Thyroid gland (tissue), 4 donors: ENCODE data around the gene STK24. TPM values are rescaled to one million over a fixed set of nuclear protein-coding genes. Genes with fewer than 3 reads are reported as not detected.
A peak's percentile ranks its signal among the peaks of the same experiment; 100 is the strongest.

ENCODE experiments used
- DNase-seq, 2 donors: peaks; one replicate each; pipeline ENCODE4 v3.0.0-alpha.2; 2019
- H3K27ac ChIP-seq, 3 donors: fragments of 200-600 bp; sonication (generic); 1 replicate in 2 of 3; 2 replicates in 1 of 3; pipeline ENCODE4 v1.5.1; 2016 to 2019; ENCODE audit warnings: mild to moderate bottlenecking in 1 of 3, moderate library complexity in 1 of 3
- H3K27me3 ChIP-seq: fragments of 200-600 bp; sonication (generic); one replicate; pipeline ENCODE4 v1.5.1; 2019
- H3K36me3 ChIP-seq, 2 donors: fragments of 200-600 bp; sonication (generic); one replicate each; pipeline ENCODE4 v1.5.1; 2016 to 2019
- H3K4me1 ChIP-seq, 2 donors: fragments of 200-600 bp; sonication (generic); one replicate each; pipeline ENCODE4 v1.5.1; 2017 to 2019
- H3K4me3 ChIP-seq, 3 donors: fragments of 200-600 bp; sonication (generic); replicated peaks in 1 of 3; 1 replicate in 2 of 3; 2 replicates in 1 of 3; pipeline ENCODE4 v1.5.1; 2016; ENCODE audit warnings: mild to moderate bottlenecking in 1 of 3
- H3K9me3 ChIP-seq: fragments of 200-600 bp; sonication (generic); one replicate; pipeline ENCODE4 v1.5.1; 2017
- CTCF ChIP-seq, 6 experiments: fragments of 200-600 bp in 3 of 6; fragments of 450-650 bp in 3 of 6; sonication (generic) in 3 of 6; IDR thresholded peaks; one replicate each; pipeline ENCODE4 v1.5.1; 2016 to 2019; ENCODE audit warnings: antibody characterized with exemption in 6 of 6, mild to moderate bottlenecking in 2 of 6, inconsistent platforms in 1 of 6, moderate library complexity in 1 of 6
- POLR2A ChIP-seq, 2 donors: fragments of 450-650 bp; IDR thresholded peaks; one replicate each; pipeline ENCODE4 v1.6.1; 2017; ENCODE audit warnings: antibody characterized with exemption in 2 of 2, mild to moderate bottlenecking in 2 of 2, moderate library complexity in 1 of 2
- WGBS, 2 donors: methylation state at CpG; one replicate each; pipeline ENCODE4 v1.1.5; 2017; 5-methylcytosine and 5-hydroxymethylcytosine counted together
- intact Hi-C: fragments of 100-400 bp; cut with DNase I; formaldehyde crosslinking; loops from one replicate; pipeline ENCODE4 v1.15.1; 2023
- total RNA-seq, 4 donors: library from RNA; depleted of rRNA; stranded (reverse); fragments of >200 nt; gene quantifications; one replicate each; pipeline ENCODE4 v1.2.3, GENCODE V29; 2016

The STK24 gene
- total RNA-seq, 4 donors from 2014 or later: 74.5 to 102 (median 90.7) TPM

GRCh38 chr13:98510156-98510509 lies 66.8 kb downstream of the STK24 start:
- H3K9me3 ChIP-seq: no peaks in the 10 kb centered on the region
- 96 to 99% methylated on average over 7 of the region's 7 CpGs for WGBS, 2 donors
- no peaks in the 10 kb centered on the region for H3K36me3 ChIP-seq
- intact Hi-C loops: no loop called here
- H3K4me1 ChIP-seq: peaks cover 31 to 54% of the 10 kb centered on the region in 2 donors
- H3K4me3 ChIP-seq: no peak overlapping the region
- no peaks in the 10 kb centered on the region for H3K27me3 ChIP-seq
- TF ChIP-seq CTCF (IDR thresholded peaks at IDR 0.05): no peak
- DNase-seq: no peak
- H3K27ac ChIP-seq: peak overlapping the region in 2 of 3 donors; percentile 57 to 69

DNA sequence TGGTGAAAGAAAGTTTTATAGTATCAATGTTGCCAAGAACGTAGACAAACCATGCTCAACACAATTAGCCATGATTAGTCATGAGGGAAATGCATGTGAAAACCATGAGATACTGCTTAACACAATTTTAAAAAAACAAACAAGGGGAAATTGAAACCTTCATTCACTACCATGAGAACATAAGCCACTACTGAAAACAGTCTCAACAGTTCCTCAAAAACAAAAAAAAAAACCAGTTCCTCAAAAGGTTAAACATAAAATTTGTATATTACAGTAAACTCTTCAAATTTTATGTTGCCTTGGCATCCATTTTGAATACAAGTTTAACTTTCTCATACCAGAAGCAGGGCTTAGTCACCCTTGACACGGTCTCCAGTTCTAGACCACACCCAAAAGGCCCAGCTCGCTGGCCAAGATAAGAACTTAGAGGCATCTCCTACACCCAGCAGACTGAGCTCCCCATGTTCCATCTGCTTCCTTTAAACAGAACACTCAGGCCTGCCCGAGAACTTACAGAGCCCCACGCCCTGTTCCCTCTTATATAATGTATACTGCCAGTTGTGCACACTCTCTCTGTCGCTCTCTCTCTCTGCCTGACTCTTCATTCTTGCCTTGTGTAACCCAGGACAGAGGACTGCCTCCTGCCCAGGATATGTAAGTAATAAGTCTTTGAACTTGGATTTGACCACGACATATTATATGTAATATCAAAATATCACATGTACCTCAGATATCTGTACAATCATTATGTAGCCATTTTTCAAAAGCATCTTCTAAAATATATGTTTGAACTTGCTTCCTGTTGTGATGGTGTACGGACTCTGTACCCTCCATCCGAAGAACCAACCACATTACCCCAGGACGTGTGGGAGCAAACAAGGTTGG lies 67.4 kb downstream of the STK24 start:
- peaks cover 37 to 60% of the 10 kb centered on the region in 2 donors for H3K4me1 ChIP-seq
- H3K9me3 ChIP-seq: no peaks in the 10 kb centered on the region
- no peaks in the 10 kb centered on the region for H3K36me3 ChIP-seq
- peak in 1 of 2 donors; percentile 27 for DNase-seq
- peak overlapping the region; percentile 57 to 69 (median 60) for H3K27ac ChIP-seq
- no peaks in the 10 kb centered on the region for H3K27me3 ChIP-seq
- intact Hi-C loops: no loop called here
- TF ChIP-seq CTCF (IDR thresholded peaks at IDR 0.05) (no peak), POLR2A (IDR thresholded peaks at IDR 0.05) (no peak)
- WGBS, 2 donors: 73 to 76% methylated on average over 10 of the region's 10 CpGs
- H3K4me3 ChIP-seq: no peak overlapping the region

GRCh38 chr13:98508685-98509084 lies 68.2 kb downstream of the STK24 start:
- TF ChIP-seq CTCF (IDR thresholded peaks at IDR 0.05) (no peak), POLR2A (IDR thresholded peaks at IDR 0.05) (no peak)
- Histone ChIP-seq H3K4me3 (no peak overlapping the region), H3K36me3 (no peaks in the 10 kb centered on the region), H3K27ac (peak overlapping the region; percentile 57 to 69 (median 60)), H3K27me3 (no peaks in the 10 kb centered on the region), H3K9me3 (no peaks in the 10 kb centered on the region), H3K4me1 (peaks cover 45 to 67% of the 10 kb centered on the region in 2 donors)
- intact Hi-C loops: no loop called here
- DNase-seq: peak in 1 of 2 donors; percentile 27
- WGBS, 2 donors: 42 to 54% methylated on average over 2 of the region's 2 CpGs

DNA sequence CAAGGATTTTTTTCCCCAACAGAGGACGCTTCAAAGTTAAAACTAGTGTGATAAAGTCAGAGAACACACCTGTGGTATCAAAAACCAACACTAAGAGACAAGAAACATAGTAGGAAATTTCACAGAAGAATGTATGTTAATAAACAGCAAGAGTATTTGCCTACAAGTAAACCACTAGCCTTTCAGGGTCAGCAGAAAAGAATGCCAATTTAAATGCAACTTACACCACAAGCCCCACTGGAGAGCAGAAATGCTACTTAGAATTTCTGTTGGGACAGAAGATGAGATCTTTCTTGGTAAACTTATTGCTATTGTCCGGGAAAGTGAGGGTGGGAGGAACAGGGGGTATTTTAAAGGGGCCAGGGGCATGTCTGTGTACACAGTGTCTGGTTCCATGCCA lies 68.6 kb downstream of the STK24 start:
- H3K27me3 ChIP-seq: no peaks in the 10 kb centered on the region
- 65 to 69% methylated on average over 2 of the region's 2 CpGs for WGBS, 2 donors
- TF ChIP-seq CTCF (IDR thresholded peaks at IDR 0.05): no peak
- TF ChIP-seq POLR2A (IDR thresholded peaks at IDR 0.05): no peak
- H3K27ac ChIP-seq: peak overlapping the region; percentile 60 to 78 (median 69)
- no peak overlapping the region for H3K4me3 ChIP-seq
- intact Hi-C loops: no loop called here
- H3K9me3 ChIP-seq: no peaks in the 10 kb centered on the region
- no peaks in the 10 kb centered on the region for H3K36me3 ChIP-seq
- no peak for DNase-seq
- peaks cover 49 to 72% of the 10 kb centered on the region in 2 donors for H3K4me1 ChIP-seq

DNA sequence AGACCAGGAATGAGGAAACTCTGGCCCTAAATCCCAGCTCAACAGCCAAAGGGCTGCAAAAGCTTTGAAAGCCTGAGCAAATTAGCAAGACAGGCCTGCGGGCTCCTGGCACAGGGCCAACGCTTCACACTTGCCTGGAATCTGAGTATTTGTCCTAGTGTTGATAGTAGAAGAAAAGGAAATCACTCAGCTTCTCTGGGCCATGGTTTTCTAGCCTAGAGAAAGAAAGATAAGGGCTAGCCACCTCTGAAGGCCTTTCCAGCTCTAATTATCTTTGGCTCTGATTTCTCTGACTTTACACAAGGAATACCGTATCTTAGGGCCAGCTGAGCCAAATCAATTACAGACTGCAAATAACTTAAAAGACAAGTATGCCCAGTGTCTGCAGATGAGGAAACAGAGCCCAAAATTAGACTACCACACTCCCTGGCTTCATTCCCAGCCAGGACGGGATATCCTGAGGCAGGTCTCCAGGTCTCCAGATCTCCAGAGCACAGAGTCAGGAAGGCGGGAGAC lies 69.6 kb downstream of the STK24 start:
- H3K27me3 ChIP-seq: no peaks in the 10 kb centered on the region
- intact Hi-C loops: no loop called here
- H3K27ac ChIP-seq: peak overlapping the region; percentile 78 to 86 (median 80)
- WGBS, 2 donors: 19 to 27% methylated on average over 5 of the region's 5 CpGs
- H3K4me3 ChIP-seq: no peak overlapping the region
- H3K9me3 ChIP-seq: no peaks in the 10 kb centered on the region
- peak; percentile 88 to 91 for DNase-seq
- H3K36me3 ChIP-seq: no peaks in the 10 kb centered on the region
- H3K4me1 ChIP-seq: peaks cover 59 to 77% of the 10 kb centered on the region in 2 donors
- TF ChIP-seq CTCF (IDR thresholded peaks at IDR 0.05): no peak
